Activated gamma-delta T cell treated with anti-CD3 and anti-CD28 coated beads, Interleukin-2, amount 50 U/mL, for 16 hours (primary cell): ENCODE measurements around the gene BRD3.

ENCODE experiments used
- DNase-seq: peaks from one replicate; pipeline ENCODE4 v3.0.0-alpha.2; 2020; ENCODE audit warnings: low read depth

The BRD3 gene

DNA sequence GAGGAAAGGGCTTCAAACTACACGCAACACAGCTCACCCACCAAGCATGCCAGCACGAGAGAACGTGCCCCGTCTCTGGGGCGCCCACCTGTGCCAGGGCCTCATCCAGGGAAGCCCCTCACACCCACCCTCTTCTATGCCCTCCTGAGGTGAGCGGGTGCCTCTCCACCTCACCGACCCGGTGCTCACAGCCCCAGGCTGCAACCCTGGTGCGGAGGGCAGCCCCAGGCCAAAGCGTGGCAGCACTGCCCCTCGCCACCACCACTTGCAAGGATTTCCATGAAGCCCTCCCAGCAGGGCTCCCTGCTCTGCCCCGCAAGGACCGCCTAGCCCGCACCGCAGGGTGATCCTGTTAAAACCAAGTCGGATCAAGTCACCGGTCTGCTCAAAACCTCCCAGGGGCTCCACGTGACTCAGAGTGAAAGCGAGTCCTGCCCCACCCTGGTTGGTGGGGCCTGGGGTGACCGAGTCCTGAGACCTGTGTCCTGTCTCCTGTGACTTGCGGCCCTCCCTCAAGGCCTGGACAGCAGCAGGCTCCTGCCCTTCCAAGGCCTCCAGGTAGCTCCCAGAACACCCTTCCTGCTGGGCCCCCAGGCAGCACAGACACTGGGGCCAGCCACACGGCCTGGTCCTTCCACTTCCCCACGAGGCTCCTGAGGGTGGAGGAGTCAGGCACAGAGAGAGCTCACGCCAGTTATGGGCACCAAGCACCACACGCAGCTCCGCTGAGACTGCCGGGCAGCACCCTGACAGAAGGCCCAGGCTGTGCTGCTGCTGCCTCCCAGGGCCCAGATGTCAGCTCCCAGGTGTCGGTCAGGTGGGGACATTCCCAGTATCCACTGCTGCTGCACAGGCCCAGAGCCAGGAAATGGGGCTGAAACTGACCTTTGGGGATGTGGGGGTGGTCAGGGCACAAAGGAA, 12.7 kb downstream of the BRD3 start:
- no peak for DNase-seq

DNA sequence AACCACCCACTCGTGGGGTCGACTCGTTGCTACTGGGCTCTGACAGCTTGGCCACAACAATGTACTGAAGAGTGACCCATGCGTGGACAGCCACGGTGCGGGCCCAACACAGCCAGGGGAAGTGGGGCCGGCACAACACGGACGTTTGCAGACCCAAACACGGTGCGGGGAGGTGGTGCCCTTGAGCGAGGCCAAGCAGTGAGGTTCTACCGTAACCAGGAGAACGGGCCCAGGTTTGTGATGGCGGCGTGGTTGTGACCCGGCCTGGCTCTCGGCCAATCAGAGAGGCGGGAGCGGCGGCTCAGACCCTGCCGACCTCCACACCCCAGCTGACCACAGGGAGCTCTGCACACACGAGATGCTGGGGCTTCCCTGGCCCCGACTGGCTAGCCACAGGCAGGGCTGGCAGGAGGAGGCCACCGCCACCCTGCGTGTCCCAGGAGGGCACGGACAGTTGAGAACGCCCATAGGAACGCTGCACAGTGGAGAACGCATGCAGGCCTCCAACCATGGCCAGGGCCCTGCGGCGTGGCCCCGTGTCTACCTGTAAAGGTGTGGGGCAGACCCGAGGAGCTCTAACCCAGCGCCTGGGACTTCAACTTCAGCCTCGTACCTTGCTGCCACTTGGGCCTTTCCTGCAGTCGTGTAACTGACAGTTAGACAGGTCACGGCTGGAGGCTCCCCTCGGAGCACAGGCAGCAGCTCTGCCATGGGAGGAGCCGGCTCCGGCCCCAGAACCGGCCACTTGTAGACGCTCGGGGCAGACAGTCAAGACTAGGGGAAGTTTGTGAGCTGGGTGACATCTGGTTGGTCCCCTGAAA, 13.7 kb downstream of the BRD3 start:
- no peak for DNase-seq

DNA sequence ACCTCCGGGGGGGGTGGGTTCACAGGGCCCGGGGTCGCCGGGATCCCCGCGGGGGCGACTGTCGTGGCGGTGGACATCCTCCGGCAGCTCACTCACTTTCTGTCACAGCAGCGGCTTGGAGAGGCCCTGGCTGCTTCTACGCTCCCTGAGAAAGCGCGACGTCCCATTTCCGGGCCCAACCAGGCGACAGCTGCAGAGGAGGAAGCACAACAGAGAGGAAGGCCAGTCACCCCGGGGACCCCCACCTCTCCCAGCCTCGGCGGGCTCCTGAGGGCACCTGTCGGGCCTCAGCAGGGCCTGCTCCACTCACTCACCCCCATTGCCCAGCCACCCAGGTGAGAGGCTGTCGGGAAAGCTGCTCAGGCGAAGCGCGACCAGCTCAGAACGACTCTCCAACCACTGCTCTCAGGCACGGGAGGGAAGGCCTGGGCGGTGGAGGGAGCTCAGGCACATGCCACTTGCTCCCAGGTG, 14.4 kb downstream of the BRD3 start:
- no peak for DNase-seq

DNA sequence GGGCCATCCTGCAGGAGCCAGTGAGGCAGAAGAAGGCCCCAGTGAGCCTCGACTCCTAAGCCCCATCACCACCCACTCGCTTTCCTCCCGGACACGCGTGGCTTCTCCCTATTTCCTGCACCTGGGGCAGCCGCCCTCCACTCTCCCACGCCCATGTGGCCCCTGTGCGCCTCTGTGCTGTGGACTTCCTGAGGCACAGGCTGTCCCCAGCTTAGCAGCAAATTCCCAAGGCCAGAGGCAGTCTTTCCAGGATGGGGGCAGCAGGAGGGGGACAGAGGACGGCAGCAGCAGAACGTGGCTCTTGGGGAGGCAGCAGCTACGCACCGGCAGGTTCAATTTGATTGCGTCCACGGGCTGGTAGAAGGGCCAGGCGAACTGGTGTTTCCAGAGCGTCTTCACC, 14.9 kb downstream of the BRD3 start:
- no peak for DNase-seq

DNA sequence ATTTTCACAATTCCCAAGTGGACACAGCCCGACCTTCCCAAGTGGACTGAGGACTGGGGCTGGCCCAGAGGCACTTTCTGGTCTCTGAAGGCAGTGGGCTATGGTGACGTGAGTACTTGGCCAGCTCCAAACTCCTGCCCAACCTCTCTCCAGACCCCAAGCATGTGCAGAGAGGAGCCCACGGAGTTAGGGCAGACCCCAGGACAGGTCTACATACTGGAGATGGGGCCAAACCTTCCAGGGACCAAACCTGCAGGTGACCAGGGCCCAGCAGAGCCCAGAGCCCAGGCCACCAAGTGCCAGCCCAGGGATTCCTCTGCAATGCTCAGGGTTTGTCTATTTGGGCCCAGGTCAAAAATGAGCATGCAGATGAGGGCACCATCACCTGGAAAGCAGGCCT, 15.3 kb downstream of the BRD3 start:
- no peak for DNase-seq

DNA sequence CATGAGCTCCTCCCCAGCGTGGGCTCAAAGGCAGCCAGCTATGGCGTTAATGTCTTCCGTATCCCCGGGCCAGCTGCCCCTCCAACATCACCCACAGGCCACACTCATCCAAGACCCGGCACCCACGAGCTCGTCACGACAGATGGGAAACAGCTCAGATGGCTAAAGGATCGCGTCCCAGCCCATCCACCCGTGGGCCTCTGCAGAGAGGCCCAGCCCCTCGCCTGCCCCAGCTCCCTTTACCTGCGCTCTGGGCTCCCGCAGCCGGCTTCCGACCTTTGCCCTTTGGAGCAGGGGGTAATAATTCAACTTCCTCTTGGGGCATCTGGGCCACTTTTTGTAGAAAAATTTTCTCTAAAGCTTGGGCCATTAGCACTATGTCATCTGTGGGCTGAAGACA, 16.5 kb downstream of the BRD3 start:
- DNase-seq, result no peak

DNA sequence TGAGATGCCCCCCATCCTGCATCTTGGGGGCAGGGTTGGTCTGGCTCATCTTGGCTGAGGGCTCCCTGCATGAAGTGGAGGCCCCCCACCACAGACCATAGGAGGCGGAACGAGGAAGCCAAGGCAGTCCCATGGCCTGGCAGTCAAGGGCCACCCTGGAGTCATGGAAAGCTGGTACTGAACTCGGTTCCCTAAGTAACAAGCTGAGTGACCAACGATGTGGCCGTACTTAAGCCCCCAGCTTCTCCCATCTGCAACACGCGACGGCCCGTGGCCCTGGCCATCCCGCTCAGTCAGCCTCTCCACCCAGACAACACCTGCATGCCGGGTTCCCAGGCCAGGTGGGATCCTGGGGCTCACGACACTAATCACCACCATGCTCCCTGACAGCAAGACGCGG, 17.1 kb downstream of the BRD3 start:
- no peak for DNase-seq

DNA sequence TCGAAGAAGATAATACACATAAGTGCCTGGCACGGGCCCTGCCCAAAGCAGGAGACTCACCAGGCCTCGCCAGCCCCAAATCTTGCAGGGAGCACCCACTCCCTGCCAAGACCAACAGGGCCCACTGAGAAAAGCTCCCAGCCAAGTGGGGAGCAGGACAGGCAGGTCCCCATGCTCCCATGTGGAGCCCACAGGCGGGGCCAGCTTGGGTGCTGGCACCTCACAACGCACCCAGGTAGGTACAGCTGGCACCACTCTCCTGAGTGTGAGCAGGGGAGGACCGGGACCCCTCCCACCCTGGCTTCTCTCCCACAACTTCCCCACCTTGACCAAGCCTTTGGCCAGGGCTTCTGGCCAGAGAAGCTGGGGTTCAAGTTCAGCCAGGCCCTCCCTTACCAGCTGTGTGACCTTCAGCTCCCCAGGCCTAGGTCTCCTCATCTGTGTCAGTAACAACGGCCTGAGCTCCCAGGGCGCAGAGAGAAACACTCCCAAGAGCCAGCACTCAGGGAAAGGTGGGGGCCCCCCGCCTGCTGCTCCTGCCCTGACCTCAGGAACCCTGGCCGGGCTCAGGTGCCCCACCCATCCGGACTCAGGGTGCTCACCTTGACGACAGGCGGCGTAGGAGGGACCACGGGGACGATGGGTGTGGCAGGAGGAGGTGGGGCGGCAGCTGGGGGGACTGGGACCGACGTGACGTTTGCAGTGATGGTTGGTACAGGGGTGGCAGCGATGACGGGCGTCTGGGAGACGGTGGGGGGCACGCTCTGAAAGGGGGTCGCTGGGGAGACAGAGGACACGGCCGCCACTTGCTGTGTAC, 17.8 kb downstream of the BRD3 start:
- no peak for DNase-seq

DNA sequence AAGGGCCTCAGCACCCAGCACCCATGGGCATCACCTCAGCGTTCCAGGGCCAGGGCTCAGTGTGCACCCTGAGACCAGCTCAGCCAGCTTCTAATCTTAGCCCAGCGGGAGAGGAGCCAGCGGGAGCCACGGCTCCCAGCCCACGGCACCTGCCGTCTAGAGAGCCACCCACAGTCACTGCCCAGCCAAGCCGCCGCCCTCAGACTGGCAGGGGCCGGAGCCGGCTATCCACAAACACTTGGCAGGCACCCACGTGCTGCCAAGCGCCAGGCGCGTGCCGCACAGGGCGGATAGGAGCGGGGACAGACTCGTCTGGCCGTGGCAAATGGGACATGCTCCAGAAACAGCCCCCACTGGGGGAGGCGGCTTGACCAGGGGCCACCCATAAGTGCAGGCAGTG, 18.6 kb downstream of the BRD3 start:
- no peak for DNase-seq

DNA sequence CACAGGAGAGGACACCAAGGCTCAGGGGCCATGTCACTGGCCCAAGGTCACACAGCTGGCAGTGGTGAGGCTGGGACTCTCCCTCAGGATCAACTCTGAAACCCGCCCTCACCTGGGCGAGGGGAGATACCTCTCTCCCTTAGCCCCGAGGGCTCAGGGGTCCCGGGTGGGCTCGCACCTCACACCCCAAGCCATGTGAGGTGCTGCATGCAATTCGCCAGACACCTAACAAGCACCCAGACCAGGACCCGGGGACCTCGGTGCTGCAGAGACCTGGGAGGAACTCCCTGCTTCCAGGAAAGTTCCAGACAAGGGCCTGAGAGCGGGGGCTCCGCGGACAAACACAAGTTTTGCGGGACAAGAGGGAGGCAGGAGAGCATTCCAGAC, 19.3 kb downstream of the BRD3 start:
- DNase-seq, result no peak

DNA sequence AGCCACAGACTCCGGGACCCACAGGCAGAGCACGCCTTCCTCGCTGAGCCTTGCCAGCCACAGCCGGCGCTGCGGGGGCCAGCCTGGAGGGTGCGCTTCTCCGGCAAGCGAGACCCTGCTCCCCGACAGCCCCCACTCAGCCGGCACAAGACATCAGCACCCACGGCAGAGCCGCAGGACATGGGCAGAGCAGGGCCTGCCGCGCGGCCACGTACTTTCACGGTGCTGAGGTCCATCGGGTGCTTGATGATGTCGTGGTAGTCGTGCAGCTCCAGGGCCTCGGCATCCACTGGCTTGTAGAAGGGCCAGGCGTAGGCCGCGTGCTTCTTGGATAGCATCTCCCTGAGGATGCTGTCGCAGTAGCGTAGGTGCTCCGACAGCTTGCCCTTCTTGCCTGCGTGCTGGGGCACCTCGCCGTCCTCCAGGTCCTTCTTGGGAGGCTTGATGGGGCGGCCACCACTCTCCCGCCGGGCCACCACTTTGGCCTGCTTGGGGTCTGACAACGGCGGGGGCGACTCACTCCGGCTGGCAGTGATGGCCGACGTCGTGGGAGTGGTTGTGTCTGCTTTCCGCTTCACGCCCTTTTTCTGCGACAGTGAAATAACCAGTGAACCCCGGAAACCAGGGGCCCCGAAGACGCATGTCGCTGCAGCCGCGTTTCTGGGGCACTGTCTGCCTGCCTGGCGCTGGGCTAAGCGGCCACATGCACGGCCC, 19.8 kb downstream of the BRD3 start:
- DNase-seq, result no peak

DNA sequence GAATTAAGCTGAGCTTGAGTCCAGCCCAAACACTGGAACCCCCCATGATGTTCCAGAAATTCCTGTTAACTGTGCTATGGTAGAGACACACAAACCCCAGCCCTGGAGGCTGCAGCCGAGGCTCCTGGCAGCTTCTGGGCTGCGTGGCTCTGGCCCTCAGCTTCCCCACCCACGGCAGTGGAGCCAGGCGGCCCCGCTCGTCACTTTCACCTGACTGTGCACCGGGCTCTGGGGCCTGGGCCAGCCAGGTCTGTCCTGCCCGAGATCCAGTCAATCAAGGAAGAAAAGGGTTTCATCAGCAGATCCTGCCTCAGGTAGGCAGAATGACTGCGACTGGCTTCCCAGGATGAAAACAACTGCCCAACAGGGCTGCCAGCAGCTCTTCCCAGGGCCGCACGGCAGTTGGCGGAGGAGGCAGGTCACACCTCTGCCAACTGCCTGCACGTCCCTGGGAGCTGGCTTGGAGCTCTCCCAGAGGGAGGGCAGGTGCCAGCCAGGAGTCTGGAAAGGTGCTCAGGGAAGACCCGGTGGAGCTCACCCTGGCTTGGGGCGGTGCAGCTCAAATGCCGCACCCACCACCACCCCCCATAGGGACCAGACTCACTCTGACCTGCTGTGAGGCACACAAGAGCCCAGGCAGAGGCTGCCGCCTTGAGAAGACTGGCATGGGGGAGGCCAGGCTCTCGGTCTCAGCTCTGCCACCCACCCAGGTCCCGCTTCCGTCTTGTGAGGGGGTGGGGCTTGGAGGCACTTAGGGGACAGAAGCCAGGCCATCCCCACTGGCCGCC, 20.7 kb downstream of the BRD3 start:
- no peak for DNase-seq

DNA sequence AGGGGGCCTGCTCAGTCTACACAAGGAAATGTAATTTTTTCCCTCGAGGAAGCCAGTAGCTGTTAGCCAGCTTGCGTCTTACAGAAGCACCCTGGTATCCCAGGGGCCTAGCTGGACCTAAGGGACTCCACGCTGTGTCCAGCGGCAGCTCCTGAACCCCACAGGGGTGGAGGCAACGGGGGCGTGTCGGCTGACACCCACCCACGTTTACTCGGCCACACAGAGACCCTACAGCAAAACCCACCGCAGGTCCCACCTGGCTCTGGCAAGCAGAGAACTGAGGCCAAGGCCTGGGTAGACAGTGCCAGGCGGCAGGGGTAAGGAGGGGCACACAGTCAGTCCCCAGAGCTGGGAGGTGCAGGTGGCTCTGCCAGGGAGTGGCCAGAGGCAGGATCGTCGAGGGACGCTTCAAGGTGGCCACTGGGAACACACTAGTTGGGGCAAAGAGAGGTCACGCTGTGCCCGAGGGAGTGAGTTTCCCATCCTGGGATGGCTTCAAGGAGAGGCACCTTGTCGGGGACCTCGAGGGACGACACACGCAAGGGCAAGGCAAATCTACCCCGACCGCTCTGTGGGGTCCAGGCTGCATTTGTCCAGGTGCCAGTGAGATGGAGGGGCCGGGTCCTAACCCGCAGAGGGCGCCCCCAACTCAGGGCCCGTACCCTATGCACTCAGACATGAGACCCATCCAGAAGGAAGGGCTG, 21.8 kb downstream of the BRD3 start:
- no peak for DNase-seq

DNA sequence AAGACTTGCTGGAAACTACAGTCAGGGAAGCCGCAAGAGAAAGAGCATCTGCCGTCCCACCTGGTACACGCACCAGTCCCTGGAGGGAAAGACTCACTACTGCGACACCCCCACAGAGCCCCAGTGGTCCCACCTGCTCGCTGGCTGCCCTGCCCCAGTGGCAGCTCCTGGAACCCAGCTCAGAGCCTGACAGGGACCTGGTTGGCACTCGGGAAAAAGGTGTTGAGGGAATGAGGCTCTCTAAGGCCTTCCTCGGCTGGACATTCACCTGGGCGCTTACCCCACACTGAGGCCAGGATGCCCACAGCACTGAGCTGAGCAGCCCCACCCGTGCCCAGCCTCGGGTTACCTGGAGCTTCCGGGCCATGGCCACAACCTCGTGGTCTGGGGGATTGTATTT, 22.9 kb downstream of the BRD3 start:
- DNase-seq, result no peak

DNA sequence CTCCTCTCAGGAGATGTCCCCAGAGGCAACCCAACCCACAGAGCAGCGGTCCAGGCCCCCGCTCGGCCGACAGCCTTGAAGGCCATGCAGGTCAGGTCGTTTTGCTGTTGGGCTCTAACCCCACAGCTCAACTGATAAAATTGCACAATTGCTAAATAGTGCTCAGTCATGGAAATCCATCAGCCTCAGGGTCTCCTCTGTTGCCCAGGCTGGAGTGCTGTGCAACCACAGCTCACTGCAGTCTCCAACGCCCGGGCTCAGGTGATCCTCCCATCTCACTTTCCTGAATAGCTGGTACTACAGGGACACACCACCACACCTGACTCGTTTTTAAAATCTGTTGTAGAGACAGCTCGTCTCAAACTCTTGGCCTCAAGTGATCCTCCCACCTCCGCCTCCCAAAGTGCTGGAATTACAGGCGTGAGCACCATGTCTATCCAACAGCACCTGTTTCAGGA, 24.3 kb downstream of the BRD3 start:
- DNase-seq, result no peak

DNA sequence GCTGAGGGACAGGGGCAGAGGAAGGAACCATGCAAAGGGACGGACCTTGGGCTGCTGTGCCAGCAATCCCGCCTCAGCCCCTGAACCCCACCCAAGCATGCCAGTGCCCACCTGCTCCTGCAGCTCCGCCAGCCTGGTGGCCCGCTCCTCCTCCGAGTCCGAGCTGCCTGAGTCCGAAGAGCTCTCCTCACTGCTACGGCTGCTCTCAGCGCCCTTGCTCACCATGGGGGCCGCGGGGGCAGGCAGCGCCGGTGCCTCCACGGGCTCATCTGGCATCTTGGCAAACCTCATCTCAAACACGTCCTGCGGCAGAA, 26.2 kb downstream of the BRD3 start:
- no peak for DNase-seq

DNA sequence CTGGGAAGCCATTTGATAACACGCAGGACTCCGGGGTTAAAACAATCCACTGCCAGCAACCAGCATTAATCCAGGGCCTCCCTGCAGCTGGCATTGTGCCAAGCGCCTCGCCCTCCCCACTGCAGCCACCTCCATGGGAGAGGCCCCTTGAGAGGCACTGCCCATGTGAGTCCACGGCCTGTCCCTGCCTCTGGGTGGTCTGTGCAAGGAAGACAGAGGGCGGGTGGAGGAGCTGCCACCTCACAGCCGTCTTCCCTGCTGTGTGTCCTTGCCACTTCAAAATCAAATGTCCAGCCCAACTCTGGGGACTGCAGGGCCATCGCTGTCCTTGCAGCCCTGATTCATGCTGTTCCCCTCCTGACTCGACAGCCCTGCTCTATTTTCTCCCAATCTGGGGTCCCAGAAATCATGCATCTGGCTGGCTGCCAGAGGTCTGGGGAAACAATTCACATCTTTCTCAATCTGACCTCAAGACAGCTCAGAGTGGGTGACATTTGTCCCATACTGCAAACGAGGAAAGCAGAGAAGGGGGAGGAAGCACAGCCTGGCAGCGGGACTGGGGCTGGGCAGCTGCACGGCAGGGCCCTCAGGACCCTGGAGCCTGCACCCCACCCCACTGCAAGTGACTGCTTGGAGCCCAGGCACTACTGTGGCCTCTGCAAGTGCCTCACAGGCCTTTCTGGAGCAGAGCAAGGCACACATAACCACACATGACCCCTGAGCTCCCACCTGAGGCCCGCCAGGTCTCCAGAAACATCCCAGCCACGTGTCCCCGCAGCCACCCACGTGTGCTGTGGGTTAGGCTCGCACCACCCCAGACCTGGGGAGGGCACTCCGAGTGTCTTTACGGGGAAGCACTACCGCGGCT, 26.8 kb downstream of the BRD3 start:
- no peak for DNase-seq

DNA sequence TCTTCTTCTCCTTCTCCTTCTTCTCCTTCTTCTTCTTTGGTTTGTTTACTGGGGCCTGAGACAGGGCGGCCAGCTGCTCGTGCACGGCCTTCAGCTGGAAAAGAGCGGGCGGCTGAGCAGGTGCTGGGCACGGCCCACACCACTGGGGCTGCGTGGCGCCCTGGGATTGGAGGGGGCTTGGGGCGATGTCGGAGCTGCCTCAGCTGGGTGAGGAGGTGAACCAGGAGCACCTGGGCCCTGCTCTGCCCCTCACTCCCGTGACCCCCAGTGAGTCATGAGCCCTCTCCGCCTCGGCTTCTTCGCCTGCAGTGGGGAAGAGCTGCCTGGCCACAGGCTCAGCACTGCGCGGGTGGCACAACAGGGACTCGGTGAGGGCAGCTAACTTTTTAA, 27.7 kb downstream of the BRD3 start:
- DNase-seq, result no peak
